ENCODE data around the gene SPON2.

Gene SPON2

GRCh38 chr4:1152290-1152689 is 20.1 kb downstream of the SPON2 start:
- no peak overlapping the region for H3K4me3 ChIP-seq (ENCODE audit: low read depth, low read length)
- TF ChIP-seq CTCF (IDR thresholded peaks at IDR 0.05; ENCODE audit: low read depth, low read length) = no peak

DNA sequence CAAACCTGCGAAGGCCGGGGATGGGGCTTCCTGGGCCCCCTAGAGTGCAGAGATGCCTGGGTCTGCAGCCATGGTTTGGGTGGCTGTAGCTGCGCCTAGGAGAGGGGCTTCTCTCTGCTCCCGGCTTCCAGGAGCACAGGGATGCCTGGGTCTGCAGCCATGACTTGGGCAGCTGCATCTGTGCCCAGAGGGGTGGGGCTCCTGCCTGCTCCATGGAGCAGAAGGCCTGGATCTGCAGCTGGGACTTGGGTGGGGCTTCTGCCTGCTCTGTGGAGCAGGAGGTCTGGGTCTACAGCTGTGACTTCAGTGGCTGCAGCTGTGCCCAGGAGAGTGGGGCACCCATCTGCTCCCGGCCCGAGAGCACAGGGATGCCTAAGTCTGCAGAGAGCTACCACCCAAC is 20.8 kb downstream of the SPON2 start:
- no peak for TF ChIP-seq CTCF (IDR thresholded peaks at IDR 0.05; ENCODE audit: low read depth, low read length)
- H3K4me3 ChIP-seq (ENCODE audit: low read depth, low read length) = no peak overlapping the region

- TF ChIP-seq CTCF (IDR thresholded peaks at IDR 0.05; ENCODE audit: low read depth, low read length) = no peak
- no peak overlapping the region for H3K4me3 ChIP-seq (ENCODE audit: low read depth, low read length)
Measured at GRCh38 chr4:1150875-1151274, 21.5 kb downstream of the SPON2 start.

DNA sequence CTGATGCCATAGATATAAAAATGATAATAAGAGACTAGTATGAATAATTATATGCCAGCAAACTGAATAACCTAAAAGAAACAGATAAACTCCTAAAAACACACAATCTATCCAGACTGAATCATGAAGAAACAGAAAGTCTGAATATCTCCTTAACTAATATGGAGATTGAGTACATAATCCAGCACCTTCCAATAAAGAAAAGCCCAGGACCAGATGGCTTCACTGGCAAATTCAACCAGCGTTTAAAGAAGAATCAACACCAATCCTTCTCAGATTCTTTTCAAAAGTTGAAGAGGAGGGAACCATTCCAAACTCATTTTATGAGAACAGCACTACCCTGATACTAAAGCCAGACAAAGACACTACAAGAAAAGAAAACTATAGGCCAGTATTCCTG is 32.5 kb downstream of the SPON2 start:
- no peak for TF ChIP-seq CTCF (IDR thresholded peaks at IDR 0.05; ENCODE audit: low read depth, low read length)
- no peak overlapping the region for H3K4me3 ChIP-seq (ENCODE audit: low read depth, low read length)

DNA sequence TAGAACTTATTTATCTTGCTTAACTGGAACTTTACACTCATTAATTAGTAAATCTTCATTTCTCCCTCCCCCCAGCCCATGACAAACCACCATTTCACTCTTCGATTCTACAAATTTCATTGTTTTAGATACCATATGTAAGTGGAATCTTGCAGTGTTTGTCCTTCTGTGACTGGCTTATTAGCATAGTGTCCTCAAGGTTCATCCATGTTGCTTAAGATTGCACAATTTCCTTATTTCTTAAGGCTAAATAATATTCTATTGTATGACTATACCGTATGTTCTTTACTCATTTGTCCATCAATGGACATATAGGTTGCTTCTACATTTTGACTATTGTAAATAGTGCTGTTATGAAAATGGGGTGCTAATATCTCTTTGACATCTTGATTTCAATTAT is 34.5 kb downstream of the SPON2 start:
- no peak for TF ChIP-seq CTCF (IDR thresholded peaks at IDR 0.05; ENCODE audit: low read depth, low read length)
- H3K4me3 ChIP-seq (ENCODE audit: low read depth, low read length) = no peak overlapping the region; the same call in 1 of the 2 replicates

- no peak overlapping the region; the same call in 1 of the 2 replicates for H3K4me3 ChIP-seq (ENCODE audit: low read depth, low read length)
- no peak for TF ChIP-seq CTCF (IDR thresholded peaks at IDR 0.05; ENCODE audit: low read depth, low read length)
Measured at GRCh38 chr4:1137063-1137776, 35.2 kb downstream of the SPON2 start.

DNA sequence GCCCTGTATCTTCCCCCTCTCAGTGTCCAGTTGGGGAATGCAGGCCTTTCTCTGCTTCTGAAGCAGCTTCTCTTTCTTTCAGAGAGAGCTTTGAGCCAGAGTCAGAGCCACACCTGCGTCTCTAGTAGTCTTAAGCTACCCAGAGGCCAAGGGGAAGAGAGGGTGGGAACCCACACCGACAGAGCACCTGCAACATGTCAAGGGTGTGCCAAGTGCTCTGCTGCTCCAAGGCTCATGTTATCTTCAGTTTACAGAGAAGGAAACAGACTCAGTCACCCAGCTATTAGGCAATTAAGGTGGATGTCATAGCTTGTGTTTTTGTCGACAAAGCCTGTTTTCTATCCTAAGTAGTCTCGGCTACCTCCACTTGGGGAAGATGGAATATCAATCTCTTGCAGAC is 36.3 kb downstream of the SPON2 start:
- no peak overlapping the region for H3K4me3 ChIP-seq (ENCODE audit: low read depth, low read length)
- TF ChIP-seq CTCF (IDR thresholded peaks at IDR 0.05; ENCODE audit: low read depth, low read length) = no peak
